ENCODE data around the gene PTGDR. TPM values are rescaled to one million over a fixed set of nuclear protein-coding genes. Genes with fewer than 3 reads are reported as not detected.

Gene PTGDR
- polyA plus RNA-seq, 3 donors = 0.33 to 0.89 (median 0.67) TPM

Other genes with a start within 250 kb of the PTGDR start
- 100 to 1,000 TPM in 2 of 3 donors, 10 to 100 TPM in 1; 92.6 to 122 (median 106) TPM for gene NID2, start 198.6 kb upstream of the PTGDR start, polyA plus RNA-seq (ENCODE audit: insufficient read length in 3 of 3)
- 1 to 10 TPM; 6.6 to 7.2 (median 6.8) TPM for gene PTGER2, start 46.6 kb downstream of the PTGDR start, polyA plus RNA-seq (ENCODE audit: insufficient read length in 3 of 3)